H9 (cell line): ENCODE data around the gene ASTN1. TPM values are rescaled to one million over a fixed set of nuclear protein-coding genes. Genes with fewer than 3 reads are reported as not detected.

ENCODE experiments used
- DNase-seq: peaks from one replicate; pipeline ENCODE4 v3.0.0-alpha.2; 2017
- H2AFZ ChIP-seq: one replicate; pipeline ENCODE4 v1.6.1; 2013; ENCODE audit warnings: mild to moderate bottlenecking, low read length, control low read depth, moderate library complexity
- H2AK5ac ChIP-seq: 2 replicates; pipeline ENCODE4 v1.6.1; 2013; ENCODE audit warnings: low read length, control low read depth, mixed read lengths; ENCODE audit not compliant: insufficient read length
- H2BK120ac ChIP-seq: one replicate; pipeline ENCODE4 v1.6.1; 2013; ENCODE audit warnings: low read depth, mild to moderate bottlenecking, low read length, control low read depth, inconsistent platforms; ENCODE audit not compliant: poor library complexity, severe bottlenecking
- H2BK12ac ChIP-seq: 2 replicates; pipeline ENCODE4 v1.6.1; 2013; ENCODE audit warnings: low read length, control low read depth, mixed read lengths, low read depth; ENCODE audit not compliant: insufficient read length
- H2BK15ac ChIP-seq: 2 replicates; pipeline ENCODE4 v1.6.1; 2013; ENCODE audit warnings: low read depth, low read length, control low read depth
- H2BK20ac ChIP-seq: one replicate; pipeline ENCODE4 v1.6.1; 2013; ENCODE audit warnings: low read depth, mild to moderate bottlenecking, low read length, control low read depth, inconsistent platforms; ENCODE audit not compliant: poor library complexity, severe bottlenecking
- H2BK5ac ChIP-seq: 2 replicates; pipeline ENCODE4 v1.6.1; 2013; ENCODE audit warnings: low read length, control low read depth, mixed read lengths; ENCODE audit not compliant: insufficient read length
- H3K14ac ChIP-seq: 2 replicates; pipeline ENCODE4 v1.6.1; 2013; ENCODE audit warnings: low read length, control low read depth; ENCODE audit not compliant: insufficient read depth
- H3K18ac ChIP-seq: 2 replicates; pipeline ENCODE4 v1.6.1; 2013; ENCODE audit warnings: low read depth, mild to moderate bottlenecking, mixed read lengths, low read length, control low read depth; ENCODE audit not compliant: insufficient read length
- H3K23ac ChIP-seq: 2 replicates; pipeline ENCODE4 v1.6.1; 2013; ENCODE audit warnings: low read length, control low read depth, mixed read lengths, low read depth; ENCODE audit not compliant: insufficient read length
- H3K23me2 ChIP-seq: 2 replicates; pipeline ENCODE4 v1.6.1; 2013; ENCODE audit warnings: low read depth, mild to moderate bottlenecking, mixed read lengths, low read length, control low read depth; ENCODE audit not compliant: insufficient read length, poor library complexity, severe bottlenecking
- H3K27ac ChIP-seq: 2 replicates; pipeline ENCODE4 v1.5.1; 2013; ENCODE audit warnings: low read length, control low read depth, mixed read lengths, low read depth; ENCODE audit not compliant: insufficient read length
- H3K27me3 ChIP-seq: 2 replicates; pipeline ENCODE4 v1.6.1; 2013; ENCODE audit warnings: low read length, control low read depth, inconsistent platforms; ENCODE audit not compliant: insufficient read depth
- H3K4ac ChIP-seq: 2 replicates; pipeline ENCODE4 v1.6.1; 2013; ENCODE audit warnings: low read depth, mild to moderate bottlenecking, control low read depth, inconsistent platforms, low read length, moderate library complexity
- H3K4me1 ChIP-seq: 2 replicates; pipeline ENCODE4 v1.6.1; 2013; ENCODE audit warnings: low read length, control low read depth, inconsistent platforms; ENCODE audit not compliant: insufficient read depth
- H3K4me2 ChIP-seq: 2 replicates; pipeline ENCODE4 v1.6.1; 2013; ENCODE audit warnings: low read length, control low read depth, mixed read lengths; ENCODE audit not compliant: insufficient read length, insufficient read depth
- H3K56ac ChIP-seq: 2 replicates; pipeline ENCODE4 v1.6.1; 2013; ENCODE audit warnings: low read depth, mild to moderate bottlenecking, mixed read lengths, low read length, control low read depth; ENCODE audit not compliant: insufficient read length
- H3K79me1 ChIP-seq: 2 replicates; pipeline ENCODE4 v1.6.1; 2013; ENCODE audit warnings: low read depth, mild to moderate bottlenecking, moderate library complexity, low read length, control low read depth, inconsistent platforms; ENCODE audit not compliant: insufficient read depth, poor library complexity, severe bottlenecking
- H3K79me2 ChIP-seq: 2 replicates; pipeline ENCODE4 v1.6.1; 2013; ENCODE audit warnings: low read length, control low read depth, inconsistent platforms; ENCODE audit not compliant: insufficient read depth
- H3K9ac ChIP-seq: 2 replicates; pipeline ENCODE4 v1.6.1; 2013; ENCODE audit warnings: low read length, control low read depth, mixed read lengths; ENCODE audit not compliant: insufficient read length; ENCODE audit errors: extremely low read depth
- H3K9me3 ChIP-seq: one replicate; pipeline ENCODE4 v1.6.1; 2013; ENCODE audit warnings: low read depth, low read length, inconsistent platforms; ENCODE audit not compliant: control insufficient read depth
- H3T11ph ChIP-seq: one replicate; pipeline ENCODE4 v1.6.1; 2013; ENCODE audit warnings: mild to moderate bottlenecking, low read length, control low read depth, inconsistent platforms
- H4K20me1 ChIP-seq: one replicate; pipeline ENCODE4 v1.6.1; 2013; ENCODE audit not compliant: control insufficient read depth, insufficient read length, insufficient read depth
- H4K5ac ChIP-seq: 2 replicates; pipeline ENCODE4 v1.6.1; 2013; ENCODE audit warnings: low read depth, mild to moderate bottlenecking, mixed read lengths, low read length, control low read depth; ENCODE audit not compliant: insufficient read length
- H4K8ac ChIP-seq: replicated peaks from 2 replicates; pipeline ENCODE4 v1.6.1; 2013; ENCODE audit warnings: low read length, control low read depth, mixed read lengths, low read depth; ENCODE audit not compliant: insufficient read length
- H4K91ac ChIP-seq: 2 replicates; pipeline ENCODE4 v1.6.1; 2013; ENCODE audit warnings: low read depth, mild to moderate bottlenecking, moderate library complexity, mixed read lengths, low read length, control low read depth; ENCODE audit not compliant: insufficient read length
- H3K27ac Mint-ChIP-seq, 3 experiments: 2 replicates in 2 of 3; 3 replicates in 1 of 3; pipeline ENCODE4 v1.8.0; 2020 to 2021; ENCODE audit warnings: mixed read lengths in 3 of 3, mild to moderate bottlenecking in 1 of 3, moderate library complexity in 1 of 3
- H3K27me3 Mint-ChIP-seq: 2 replicates; pipeline ENCODE4 v1.8.0; 2021; ENCODE audit warnings: low read depth, mild to moderate bottlenecking, moderate library complexity, mixed read lengths
- H3K36me3 Mint-ChIP-seq, 3 experiments: 2 replicates in 2 of 3; 3 replicates in 1 of 3; pipeline ENCODE4 v1.8.0; 2020 to 2021; ENCODE audit warnings: low read depth in 3 of 3, mixed read lengths in 3 of 3; ENCODE audit not compliant: insufficient read depth in 1 of 3
- H3K4me1 Mint-ChIP-seq, 2 experiments: 2 replicates each; pipeline ENCODE4 v1.8.0; 2020; ENCODE audit warnings: mixed read lengths in 2 of 2
- H3K4me3 Mint-ChIP-seq, 2 experiments: 2 replicates in 1 of 2; 3 replicates in 1 of 2; pipeline ENCODE4 v1.8.0; 2020 to 2021; ENCODE audit warnings: mild to moderate bottlenecking in 2 of 2, mixed read lengths in 2 of 2, moderate library complexity in 1 of 2
- H3K9me3 Mint-ChIP-seq, 2 experiments: 2 replicates in 1 of 2; 3 replicates in 1 of 2; pipeline ENCODE4 v1.8.0; 2020; ENCODE audit warnings: mild to moderate bottlenecking in 2 of 2, mixed read lengths in 2 of 2, moderate library complexity in 1 of 2
- CTCF ChIP-seq: fragments of 200-600 bp; sonication (generic); conservative IDR thresholded peaks from 3 replicates; pipeline ENCODE4 v1.8.0; 2021; ENCODE audit warnings: antibody characterized with exemption, mild to moderate bottlenecking
- WGBS: extraction: QIAGEN DNeasy Blood & Tissue Kit; methylation state at CpG from one replicate; pipeline ENCODE4 v1.1.7; 2013; ENCODE audit warnings: missing lambda C conversion rate, low lambda C conversion rate, mixed read lengths; ENCODE audit not compliant: insufficient read length; ENCODE audit errors: extremely low coverage; 5-methylcytosine and 5-hydroxymethylcytosine counted together
- total RNA-seq: library from RNA; stranded (reverse); gene quantifications from 2 replicates; pipeline ENCODE4 v1.2.1, GENCODE V29; 2021

ASTN1 gene
- total RNA-seq, 1 experiment from 2014 or later, result 0.98 TPM

GRCh38 chr1:176939993-176940392 lies 224.5 kb downstream of the ASTN1 start:
- peaks cover 3 to 12% of the 10 kb centered on the region in 2 experiments; a peak in 4 of 5 replicates for H3K9me3 Mint-ChIP-seq
- Histone ChIP-seq H3K27me3 (no peaks in the 10 kb centered on the region), H2BK15ac (no peak overlapping the region), H4K5ac (no peak overlapping the region), H2AFZ (no peak overlapping the region), H3K56ac (no peak overlapping the region), H3K79me2 (no peaks in the 10 kb centered on the region), H2BK12ac (no peak overlapping the region), H4K20me1 (no peaks in the 10 kb centered on the region), H3K9ac (no peak overlapping the region), H2AK5ac (no peak overlapping the region), H2BK120ac (no peak overlapping the region), H3K9me3 (peaks cover 4% of the 10 kb centered on the region), H3K18ac (no peak overlapping the region), H3T11ph (no peak overlapping the region), H2BK5ac (no peak overlapping the region), H3K23me2 (no peaks in the 10 kb centered on the region), H3K27ac (no peak overlapping the region), H3K4me1 (peaks cover 3% of the 10 kb centered on the region; the same call in 1 of the 2 replicates), H3K79me1 (no peaks in the 10 kb centered on the region), H4K91ac (no peak overlapping the region), H3K4ac (no peak overlapping the region), H3K4me2 (no peak overlapping the region), H3K23ac (no peak overlapping the region), H3K14ac (no peak overlapping the region), H2BK20ac (no peak overlapping the region), H4K8ac (no peak overlapping the region)
- TF ChIP-seq CTCF, result no peak
- peaks cover 10 to 11% of the 10 kb centered on the region in 2 experiments for H3K4me1 Mint-ChIP-seq
- peaks cover under 1% of the 10 kb centered on the region for H3K27me3 Mint-ChIP-seq
- H3K36me3 Mint-ChIP-seq, result peaks cover 0 to 18% (median 8%) of the 10 kb centered on the region in 3 experiments; a peak in 5 of 7 replicates
- no peak for DNase-seq
- WGBS, result no CpG with 5 or more reads among the region's 2 CpGs
- no peak overlapping the region for H3K27ac Mint-ChIP-seq
- no peak overlapping the region for H3K4me3 Mint-ChIP-seq
